H1 (cell line): Measurements from ENCODE around the gene CFD.

ENCODE experiments used
- CTCF ChIP-seq, 3 experiments: IDR thresholded peaks; 1 replicate in 2 of 3; 2 replicates in 1 of 3; pipeline versions ENCODE4 v1.5.1 to v1.6.1; 2011; ENCODE audit warnings: low read length in 3 of 3, mild to moderate bottlenecking in 3 of 3, inconsistent platforms in 2 of 3, low read depth in 1 of 3, moderate library complexity in 1 of 3; ENCODE audit not compliant: insufficient read depth in 1 of 3; ENCODE audit errors: control extremely low read depth in 1 of 3
- POLR2A ChIP-seq, 2 experiments: IDR thresholded peaks; 1 replicate in 1 of 2; 2 replicates in 1 of 2; pipeline ENCODE4 v1.6.1; 2011; ENCODE audit warnings: low read depth in 2 of 2, low read length in 2 of 2, mild to moderate bottlenecking in 2 of 2; ENCODE audit errors: control extremely low read depth in 1 of 2
- SP1 ChIP-seq: IDR thresholded peaks from 2 replicates; pipeline ENCODE4 v1.6.1; 2011; ENCODE audit warnings: low read depth, low read length
- YY1 ChIP-seq: IDR thresholded peaks from 2 replicates; pipeline ENCODE4 v1.6.1; 2011; ENCODE audit warnings: low read depth, mild to moderate bottlenecking, low read length

DNA sequence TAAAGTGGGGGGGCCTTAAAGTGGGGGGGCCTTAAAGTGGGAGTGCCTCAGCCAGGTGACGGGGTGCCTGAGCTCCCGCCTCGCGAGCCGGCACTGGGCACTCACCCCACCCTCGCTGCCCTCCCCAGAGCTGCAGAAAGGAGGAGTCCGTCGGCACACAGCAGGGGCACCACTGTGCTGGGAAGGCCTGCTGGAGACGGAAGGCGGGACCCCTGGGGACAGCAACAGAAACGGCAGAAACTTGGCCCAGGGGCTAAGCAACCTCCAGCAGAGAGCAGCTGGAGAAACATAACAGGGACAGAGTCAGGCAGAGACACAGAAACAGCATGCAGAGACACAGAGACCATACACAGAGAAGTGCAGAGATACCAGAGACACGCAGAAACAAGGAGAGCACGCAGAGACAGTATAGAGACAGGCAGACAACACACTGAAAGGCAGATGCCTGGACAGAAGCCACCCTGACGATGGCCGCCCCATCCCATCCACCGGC, 7.9 kb downstream of the CFD start:
- TF ChIP-seq CTCF (IDR thresholded peaks at IDR 0.05; ENCODE audit: control extremely low read depth in 1 of 3, insufficient read depth in 1 of 3, low read depth in 1 of 3, low read length in 3 of 3) (no peak), YY1 (no peak), SP1 (no peak), POLR2A (IDR thresholded peaks at IDR 0.05; ENCODE audit: control extremely low read depth in 1 of 2, low read depth in 2 of 2, low read length in 2 of 2) (no peak)
